Pancreas (tissue), 10 donors: ENCODE measurements around the gene KSR2. TPM values are rescaled to one million over a fixed set of nuclear protein-coding genes. Genes with fewer than 3 reads are reported as not detected.

Experiments
- ATAC-seq, 4 donors: fragments of 200-7000 bp; cut with Tn5 transposase; one replicate each; pipeline versions ENCODE4 v1.8.0 to v1.9.1; 2020; ENCODE audit warnings: mild to moderate bottlenecking in 4 of 4, moderate library complexity in 4 of 4
- DNase-seq, 6 donors: peaks; one replicate each; pipeline ENCODE4 v3.0.0-alpha.2; 2020
- FAIRE-seq: peaks from 2 replicates; lab custom pipeline; 2012; peaks lifted over from hg19 to GRCh38; lab: Jason Lieb, UNC
- H3K27ac ChIP-seq, 4 donors: fragments of 200-600 bp; sonication (generic); 1 replicate in 3 of 4; 2 replicates in 1 of 4; pipeline versions ENCODE4 v1.5.0 to v1.8.0; 2020
- H3K27me3 ChIP-seq, 4 donors: fragments of 200-600 bp; one replicate each; pipeline ENCODE4 v1.8.0; 2021
- H3K36me3 ChIP-seq, 3 donors: fragments of 200-600 bp; sonication (generic) in 1 of 3; one replicate each; pipeline versions ENCODE4 v1.5.0 to v1.8.0; 2020 to 2021
- H3K4me1 ChIP-seq, 3 donors: fragments of 200-600 bp; one replicate each; pipeline ENCODE4 v1.8.0; 2021
- H3K4me3 ChIP-seq, 4 donors: fragments of 200-600 bp; sonication (generic) in 2 of 4; one replicate each; pipeline versions ENCODE4 v1.5.0 to v1.8.0; 2020 to 2021
- H3K9me3 ChIP-seq, 4 donors: fragments of 200-600 bp; one replicate each; pipeline ENCODE4 v1.8.0; 2021
- CTCF ChIP-seq, 4 donors: fragments of 200-600 bp; sonication (generic) in 3 of 4; IDR thresholded peaks; one replicate each; pipeline versions ENCODE4 v1.5.0 to v1.8.0; 2021; ENCODE audit warnings: antibody characterized with exemption in 4 of 4
- WGBS, 2 donors: extraction: QIAGEN DNeasy Blood & Tissue Kit; methylation state at CpG; one replicate each; pipeline ENCODE4 v1.1.7; 2013; 5-methylcytosine and 5-hydroxymethylcytosine counted together
- intact Hi-C, 3 donors: fragments of 100-400 bp; cut with DNase I; formaldehyde crosslinking; loops; one replicate each; pipeline versions ENCODE4 v1.11.1 to v1.14.2; 2022
- polyA plus RNA-seq, 2 donors: library from polyadenylated mRNA; stranded (reverse); fragments of 200-250 nt; gene quantifications; one replicate each; pipeline ENCODE4 v1.2.3, GENCODE V29; 2013
- total RNA-seq, 6 donors: library from RNA; stranded (reverse); fragmentation: NEBNext Ultra II Directional in 4 of 6; extraction: Animal tissue kit (Norgen Biotek cat#: 25700) in 4 of 6; gene quantifications; one replicate each; pipeline versions ENCODE4 v1.2.1 to v1.2.4, GENCODE V29; 2021 to 2023
- donor health status: healthy with polysubstance abuse.
- donor health status: DM: no; HTN: no; CAD: no; lungs with moderate emphysema.
- donor health status: DM: no; HTN: no; CAD: no.
- donor health status: control.
- donor health status: control.
- donor health status: Bipolar disorder and iron deficiency.
- donor health status: DM: yes; HTN: yes; CAD: no.
- donor health status: DM: no; HTN: no; CAD: no.
- donor health status: DM: no; HTN: no; CAD: no.
- donor health status: DM: yes; HTN: yes; CAD: no.

KSR2 gene
- total and polyA plus RNA-seq, 8 donors = 0.68 to 1.8 (median 1.3) TPM

DNA sequence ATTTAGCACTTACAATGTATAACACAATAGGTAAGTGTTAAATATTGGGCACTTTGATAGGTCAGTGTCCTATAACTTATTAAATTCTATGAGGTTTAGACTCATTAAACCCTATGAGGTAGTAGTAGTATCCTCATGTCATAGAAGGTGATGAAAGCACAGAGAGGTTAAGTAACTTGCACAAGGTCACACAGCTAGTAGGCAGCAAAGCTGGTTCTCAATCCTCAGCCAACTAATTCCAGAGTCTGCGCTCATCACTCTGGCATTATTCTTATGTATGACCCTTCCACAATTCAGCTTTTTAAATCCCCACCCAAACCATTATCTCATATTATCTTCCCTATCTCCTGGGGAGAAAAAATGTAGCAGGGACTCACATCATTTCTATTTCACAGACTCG lies 141.1 kb downstream of the KSR2 start:
- DNase-seq (no peak), FAIRE-seq (no peak), ATAC-seq (no peak)
- no peaks in the 10 kb centered on the region for H3K9me3 ChIP-seq
- no peak overlapping the region for H3K27ac ChIP-seq
- no peak for TF ChIP-seq CTCF (IDR thresholded peaks at IDR 0.05)
- WGBS, 2 donors = 76 to 83% methylated on average over 2 of the region's 2 CpGs
- no peaks in the 10 kb centered on the region for H3K4me1 ChIP-seq
- H3K36me3 ChIP-seq = no peaks in the 10 kb centered on the region
- H3K4me3 ChIP-seq = no peak overlapping the region
- H3K27me3 ChIP-seq = no peaks in the 10 kb centered on the region
- intact Hi-C loops = no loop called here

DNA sequence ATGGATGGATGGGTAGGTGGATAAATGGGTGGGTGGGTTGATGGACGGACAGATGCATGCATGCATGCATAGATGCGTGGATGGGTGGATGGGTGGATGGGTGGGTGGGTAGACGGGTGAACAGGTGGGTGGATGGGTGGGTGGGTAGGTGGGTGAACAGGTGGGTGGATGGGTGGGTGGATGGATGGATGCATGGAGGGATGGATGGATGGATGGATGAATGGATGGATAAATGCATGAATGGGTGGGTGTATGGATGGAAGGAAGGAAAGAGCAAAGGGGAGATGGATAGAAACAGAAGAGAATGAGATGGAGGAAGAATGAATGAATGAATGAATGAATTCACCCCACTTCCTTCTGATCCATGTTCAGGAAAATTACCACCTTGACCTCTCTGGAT lies 143.0 kb downstream of the KSR2 start:
- H3K27ac ChIP-seq = no peak overlapping the region
- DNase-seq (no peak), ATAC-seq (no peak), FAIRE-seq (no peak)
- no peak for TF ChIP-seq CTCF (IDR thresholded peaks at IDR 0.05)
- no peaks in the 10 kb centered on the region for H3K27me3 ChIP-seq
- H3K4me1 ChIP-seq = no peaks in the 10 kb centered on the region
- intact Hi-C loops = no loop called here
- no peaks in the 10 kb centered on the region for H3K36me3 ChIP-seq
- H3K9me3 ChIP-seq = no peaks in the 10 kb centered on the region
- WGBS, 2 donors = 91% methylated on average over 3 of the region's 3 CpGs
- no peak overlapping the region for H3K4me3 ChIP-seq

GRCh38 chr12:117821480-117822175 lies 147.2 kb downstream of the KSR2 start:
- intact Hi-C loops = no loop called here
- Histone ChIP-seq H3K4me3 (no peak overlapping the region), H3K27me3 (no peaks in the 10 kb centered on the region), H3K36me3 (no peaks in the 10 kb centered on the region), H3K27ac (no peak overlapping the region), H3K9me3 (no peaks in the 10 kb centered on the region), H3K4me1 (no peaks in the 10 kb centered on the region)
- FAIRE-seq = no peak
- no peak for ATAC-seq
- no peak for DNase-seq
- 80 to 87% methylated on average over 6 of the region's 6 CpGs for WGBS, 2 donors
- no peak for TF ChIP-seq CTCF (IDR thresholded peaks at IDR 0.05)

- WGBS, 2 donors = 80 to 86% methylated on average over 12 of the region's 12 CpGs
These were observed 148.4 kb downstream of the KSR2 start for GRCh38 chr12:117820216-117820907.

More at GRCh38 chr12:117820216-117820907, 148.4 kb downstream of the KSR2 start:
- no peak for TF ChIP-seq CTCF (IDR thresholded peaks at IDR 0.05)
- no peak for FAIRE-seq
- Histone ChIP-seq H3K27me3 (no peaks in the 10 kb centered on the region), H3K27ac (no peak overlapping the region), H3K4me3 (no peak overlapping the region), H3K4me1 (no peaks in the 10 kb centered on the region), H3K9me3 (no peaks in the 10 kb centered on the region), H3K36me3 (no peaks in the 10 kb centered on the region)
- intact Hi-C loops = no loop called here
- no peak for ATAC-seq
- no peak for DNase-seq
